ENCODE data around the gene ACAP1. TPM values are rescaled to one million over a fixed set of nuclear protein-coding genes. Genes with fewer than 3 reads are reported as not detected.

Gene ACAP1
- total and polyA plus RNA-seq, 2 donors (not counting 1 experiment from before 2014, with no cell fraction given), result 0.06 to 2.1 TPM

DNA sequence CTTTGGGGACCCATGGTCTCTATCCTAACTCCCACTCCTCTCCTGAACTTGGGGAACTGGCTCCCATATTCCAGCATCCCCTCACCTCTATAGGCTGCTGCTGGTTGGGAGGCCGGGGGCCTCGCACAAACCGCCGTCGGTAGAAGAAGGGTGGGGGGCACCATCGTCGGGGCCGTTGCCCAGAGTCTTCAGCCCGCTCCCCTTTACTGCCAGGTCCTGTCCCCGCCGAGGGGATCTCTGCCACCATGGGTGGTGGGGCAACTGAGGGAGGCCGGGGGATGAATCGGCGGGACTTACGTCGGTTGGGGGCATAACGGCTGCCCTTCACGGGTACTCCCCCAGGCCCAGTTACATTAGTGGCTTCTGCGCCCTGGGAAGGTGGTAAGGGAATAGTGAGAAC, 46.2 kb upstream of the ACAP1 start:
- Histone ChIP-seq H3K4me2 (ENCODE audit: extremely low read depth, insufficient read depth, low read length) (no peak overlapping the region), H3K9ac (ENCODE audit: insufficient read depth, low read length) (no peak overlapping the region), H3K27ac (ENCODE audit: insufficient read depth, low read length) (no peak overlapping the region), H3K4me1 (ENCODE audit: control insufficient read depth, extremely low read depth, insufficient read depth, low read length) (no peaks in the 10 kb centered on the region), H3K9me3 (ENCODE audit: control insufficient read depth, insufficient read depth, low read depth, low read length) (no peaks in the 10 kb centered on the region), H3K36me3 (ENCODE audit: control insufficient read depth, insufficient read depth, low read length) (no peaks in the 10 kb centered on the region), H3K4me3 (replicated peaks in 1 of 4; ENCODE audit: control extremely low read depth in 1 of 4, insufficient read depth in 1 of 4, low read depth in 3 of 4, low read length in 4 of 4) (no peak overlapping the region), H3K27me3 (ENCODE audit: control insufficient read depth, insufficient read depth, low read length) (peaks cover 49% of the 10 kb centered on the region), H2AFZ (ENCODE audit: low read length) (no peak overlapping the region), H3K79me2 (ENCODE audit: control insufficient read depth, insufficient read depth, low read length) (no peaks in the 10 kb centered on the region), H4K20me1 (ENCODE audit: control insufficient read depth, extremely low read depth, insufficient read depth, low read length) (no peaks in the 10 kb centered on the region)
- no peak for DNase-seq (ENCODE audit: low read depth in 2 of 2)
- no peak for TF ChIP-seq EZH2 (IDR thresholded peaks at IDR 0.05; ENCODE audit: low read length, missing control alignments)
- TF ChIP-seq, protein P1, sequence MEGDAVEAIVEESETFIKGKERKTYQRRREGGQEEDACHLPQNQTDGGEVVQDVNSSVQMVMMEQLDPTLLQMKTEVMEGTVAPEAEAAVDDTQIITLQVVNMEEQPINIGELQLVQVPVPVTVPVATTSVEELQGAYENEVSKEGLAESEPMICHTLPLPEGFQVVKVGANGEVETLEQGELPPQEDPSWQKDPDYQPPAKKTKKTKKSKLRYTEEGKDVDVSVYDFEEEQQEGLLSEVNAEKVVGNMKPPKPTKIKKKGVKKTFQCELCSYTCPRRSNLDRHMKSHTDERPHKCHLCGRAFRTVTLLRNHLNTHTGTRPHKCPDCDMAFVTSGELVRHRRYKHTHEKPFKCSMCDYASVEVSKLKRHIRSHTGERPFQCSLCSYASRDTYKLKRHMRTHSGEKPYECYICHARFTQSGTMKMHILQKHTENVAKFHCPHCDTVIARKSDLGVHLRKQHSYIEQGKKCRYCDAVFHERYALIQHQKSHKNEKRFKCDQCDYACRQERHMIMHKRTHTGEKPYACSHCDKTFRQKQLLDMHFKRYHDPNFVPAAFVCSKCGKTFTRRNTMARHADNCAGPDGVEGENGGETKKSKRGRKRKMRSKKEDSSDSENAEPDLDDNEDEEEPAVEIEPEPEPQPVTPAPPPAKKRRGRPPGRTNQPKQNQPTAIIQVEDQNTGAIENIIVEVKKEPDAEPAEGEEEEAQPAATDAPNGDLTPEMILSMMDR (conservative IDR thresholded peaks at IDR 0.05 in 1 of 2, IDR thresholded peaks at IDR 0.05 in 1 of 2; ENCODE audit: low read depth in 1 of 2, low read length in 2 of 2), result no peak

DNA sequence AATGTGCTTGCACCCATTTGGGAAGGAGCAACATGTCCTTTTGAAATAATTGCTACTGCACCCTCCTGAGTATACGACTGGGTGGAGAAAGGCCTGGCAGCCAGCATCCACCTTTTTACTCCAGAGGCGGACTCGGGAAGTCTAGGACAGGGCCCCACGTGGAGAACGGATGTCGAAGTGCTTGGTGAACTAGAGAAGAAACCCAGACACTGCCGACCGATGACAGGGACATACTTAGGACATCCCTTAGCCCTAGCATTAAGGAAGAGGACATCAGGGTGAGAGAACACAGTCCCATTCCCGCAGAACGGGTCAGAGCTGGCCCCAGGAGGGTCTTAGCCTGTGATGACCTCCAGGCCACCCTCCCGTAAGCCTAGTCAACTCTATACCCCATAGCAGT, 45.6 kb upstream of the ACAP1 start:
- H3K9me3 ChIP-seq (ENCODE audit: control insufficient read depth, insufficient read depth, low read depth, low read length), result no peaks in the 10 kb centered on the region
- no peaks in the 10 kb centered on the region for H4K20me1 ChIP-seq (ENCODE audit: control insufficient read depth, extremely low read depth, insufficient read depth, low read length)
- TF ChIP-seq, protein P1 (conservative IDR thresholded peaks at IDR 0.05 in 1 of 2, IDR thresholded peaks at IDR 0.05 in 1 of 2; ENCODE audit: low read depth in 1 of 2, low read length in 2 of 2), result no peak
- TF ChIP-seq EZH2 (IDR thresholded peaks at IDR 0.05; ENCODE audit: low read length, missing control alignments), result no peak
- peaks cover 44% of the 10 kb centered on the region for H3K27me3 ChIP-seq (ENCODE audit: control insufficient read depth, insufficient read depth, low read length)
- no peaks in the 10 kb centered on the region for H3K36me3 ChIP-seq (ENCODE audit: control insufficient read depth, insufficient read depth, low read length)
- H3K79me2 ChIP-seq (ENCODE audit: control insufficient read depth, insufficient read depth, low read length), result no peaks in the 10 kb centered on the region
- H2AFZ ChIP-seq (ENCODE audit: low read length), result no peak overlapping the region
- no peak for DNase-seq (ENCODE audit: low read depth in 2 of 2)
- H3K4me2 ChIP-seq (ENCODE audit: extremely low read depth, insufficient read depth, low read length), result no peak overlapping the region
- no peak overlapping the region for H3K27ac ChIP-seq (ENCODE audit: insufficient read depth, low read length)
- H3K4me3 ChIP-seq (replicated peaks in 1 of 4; ENCODE audit: control extremely low read depth in 1 of 4, insufficient read depth in 1 of 4, low read depth in 3 of 4, low read length in 4 of 4), result no peak overlapping the region
- no peak overlapping the region for H3K9ac ChIP-seq (ENCODE audit: insufficient read depth, low read length)
- H3K4me1 ChIP-seq (ENCODE audit: control insufficient read depth, extremely low read depth, insufficient read depth, low read length), result no peaks in the 10 kb centered on the region

GRCh38 chr17:7292194-7292593, 44.1 kb upstream of the ACAP1 start:
- TF ChIP-seq, protein P1 (conservative IDR thresholded peaks at IDR 0.05 in 1 of 2, IDR thresholded peaks at IDR 0.05 in 1 of 2; ENCODE audit: low read depth in 1 of 2, low read length in 2 of 2), result no peak
- no peak for TF ChIP-seq EZH2 (IDR thresholded peaks at IDR 0.05; ENCODE audit: low read length, missing control alignments)
- H3K9ac ChIP-seq (ENCODE audit: insufficient read depth, low read length), result no peak overlapping the region
- H2AFZ ChIP-seq (ENCODE audit: low read length), result no peak overlapping the region
- H4K20me1 ChIP-seq (ENCODE audit: control insufficient read depth, extremely low read depth, insufficient read depth, low read length), result no peaks in the 10 kb centered on the region
- H3K4me2 ChIP-seq (ENCODE audit: extremely low read depth, insufficient read depth, low read length), result no peak overlapping the region
- no peak overlapping the region for H3K27ac ChIP-seq (ENCODE audit: insufficient read depth, low read length)
- peaks cover 38% of the 10 kb centered on the region for H3K27me3 ChIP-seq (ENCODE audit: control insufficient read depth, insufficient read depth, low read length)
- H3K79me2 ChIP-seq (ENCODE audit: control insufficient read depth, insufficient read depth, low read length), result no peaks in the 10 kb centered on the region
- no peak overlapping the region for H3K4me3 ChIP-seq (replicated peaks in 1 of 4; ENCODE audit: control extremely low read depth in 1 of 4, insufficient read depth in 1 of 4, low read depth in 3 of 4, low read length in 4 of 4)
- no peaks in the 10 kb centered on the region for H3K4me1 ChIP-seq (ENCODE audit: control insufficient read depth, extremely low read depth, insufficient read depth, low read length)
- no peaks in the 10 kb centered on the region for H3K9me3 ChIP-seq (ENCODE audit: control insufficient read depth, insufficient read depth, low read depth, low read length)
- H3K36me3 ChIP-seq (ENCODE audit: control insufficient read depth, insufficient read depth, low read length), result no peaks in the 10 kb centered on the region
- no peak for DNase-seq (ENCODE audit: low read depth in 2 of 2)
